Parathyroid adenoma (tissue), 2 donors: ENCODE results near the gene SLC15A1.

Source experiments
- H2AFZ ChIP-seq: fragments of 300-600 bp; sonication (generic); one replicate; pipeline ENCODE4 v1.7.0; 2017; ENCODE audit warnings: antibody characterized with exemption, mild to moderate bottlenecking
- H3K27ac ChIP-seq: fragments of 300-600 bp; sonication (generic); one replicate; pipeline ENCODE4 v1.7.0; 2017
- H3K27me3 ChIP-seq: fragments of 300-600 bp; sonication (generic); one replicate; pipeline ENCODE4 v1.7.0; 2017; ENCODE audit warnings: low read length; ENCODE audit not compliant: control insufficient read depth, insufficient read depth
- H3K36me3 ChIP-seq: fragments of 300-600 bp; sonication (generic); one replicate; pipeline ENCODE4 v1.7.0; 2017; ENCODE audit warnings: low read length; ENCODE audit not compliant: control insufficient read depth, insufficient read depth
- H3K4me1 ChIP-seq: fragments of 300-600 bp; sonication (generic); one replicate; pipeline ENCODE4 v1.7.0; 2017; ENCODE audit warnings: control low read depth
- H3K4me2 ChIP-seq: fragments of 300-600 bp; sonication (generic); one replicate; pipeline ENCODE4 v1.7.0; 2017; ENCODE audit warnings: low read length
- H3K4me3 ChIP-seq: fragments of 300-600 bp; sonication (generic); one replicate; pipeline ENCODE4 v1.7.0; 2017; ENCODE audit warnings: low read depth, low read length
- H3K79me2 ChIP-seq: fragments of 300-600 bp; sonication (generic); one replicate; pipeline ENCODE4 v1.7.0; 2017; ENCODE audit warnings: control low read depth
- H3K9ac ChIP-seq: fragments of 300-600 bp; sonication (generic); one replicate; pipeline ENCODE4 v1.7.0; 2017; ENCODE audit warnings: mild to moderate bottlenecking
- H3K9me3 ChIP-seq: fragments of 300-600 bp; sonication (generic); one replicate; pipeline ENCODE4 v1.7.0; 2017; ENCODE audit warnings: low read length; ENCODE audit not compliant: control insufficient read depth
- CTCF ChIP-seq: fragments of 300-600 bp; sonication (generic); IDR thresholded peaks from one replicate; pipeline ENCODE4 v1.7.0; 2017; ENCODE audit warnings: antibody characterized with exemption, mild to moderate bottlenecking
- donor health status: primary hyperparathyroidism.

SLC15A1 gene

DNA sequence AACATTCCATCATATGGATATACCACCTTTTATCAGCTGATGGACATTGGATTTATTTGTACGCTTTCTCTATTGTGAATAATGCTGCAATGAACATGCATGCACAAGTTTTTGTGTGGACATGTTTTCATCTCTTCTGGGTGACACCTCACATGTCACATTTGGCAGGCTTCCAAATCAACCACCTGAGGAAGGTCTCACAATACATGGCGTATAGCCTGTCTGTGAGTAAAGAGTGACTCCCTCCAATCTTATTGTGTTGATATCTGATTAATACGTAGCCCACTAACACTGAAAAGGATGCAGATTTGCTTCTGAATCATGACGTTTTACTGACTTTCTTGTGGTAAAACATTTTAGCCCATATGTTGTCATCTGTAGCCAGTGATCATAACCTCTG, 61.1 kb downstream of the SLC15A1 start:
- Histone ChIP-seq H3K4me3 (no peak overlapping the region), H3K4me2 (no peak overlapping the region), H3K27me3 (no peaks in the 10 kb centered on the region), H3K36me3 (no peaks in the 10 kb centered on the region), H3K27ac (no peak overlapping the region), H3K79me2 (no peaks in the 10 kb centered on the region), H2AFZ (no peak overlapping the region), H3K4me1 (peaks cover 15% of the 10 kb centered on the region), H3K9ac (no peak overlapping the region), H3K9me3 (no peaks in the 10 kb centered on the region)
- TF ChIP-seq CTCF: no peak

DNA sequence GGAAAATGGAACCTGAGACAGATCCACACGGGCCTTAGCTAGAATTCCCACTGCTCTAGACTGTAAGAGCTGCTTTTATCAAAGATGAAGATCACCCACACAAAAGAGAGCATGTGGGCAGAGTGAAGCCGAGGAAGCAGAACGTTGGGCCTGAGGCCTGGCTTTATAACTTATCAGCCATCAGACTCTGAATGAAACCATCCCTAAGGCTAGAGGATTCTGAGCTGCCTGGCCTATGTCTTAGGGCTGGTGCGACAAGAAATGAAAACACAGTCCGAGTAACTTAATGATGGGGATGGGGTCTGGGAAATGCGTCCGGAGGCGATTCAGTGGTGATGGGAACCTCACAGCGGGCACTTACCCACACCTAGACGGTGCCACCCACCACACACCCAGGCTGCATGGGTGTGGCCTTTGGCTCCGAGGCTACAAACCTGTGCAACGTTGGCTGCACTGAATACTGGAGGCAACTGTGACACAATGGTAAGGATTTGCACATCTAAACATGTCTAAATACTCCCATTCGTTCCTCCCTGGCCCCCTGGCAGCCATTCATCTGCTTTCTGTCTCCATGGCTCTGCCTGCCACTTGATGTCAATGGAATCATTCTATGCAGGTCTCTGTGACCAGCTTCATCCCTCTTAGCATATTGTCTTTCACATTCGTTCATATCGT, 62.0 kb downstream of the SLC15A1 start:
- Histone ChIP-seq H3K27me3 (no peaks in the 10 kb centered on the region), H3K27ac (peak overlapping the region; percentile 63), H3K79me2 (no peaks in the 10 kb centered on the region), H3K4me3 (no peak overlapping the region), H2AFZ (peak overlapping the region; percentile 41), H3K9ac (no peak overlapping the region), H3K4me2 (no peak overlapping the region), H3K36me3 (no peaks in the 10 kb centered on the region), H3K9me3 (no peaks in the 10 kb centered on the region), H3K4me1 (peaks cover 18% of the 10 kb centered on the region)
- TF ChIP-seq CTCF: no peak

DNA sequence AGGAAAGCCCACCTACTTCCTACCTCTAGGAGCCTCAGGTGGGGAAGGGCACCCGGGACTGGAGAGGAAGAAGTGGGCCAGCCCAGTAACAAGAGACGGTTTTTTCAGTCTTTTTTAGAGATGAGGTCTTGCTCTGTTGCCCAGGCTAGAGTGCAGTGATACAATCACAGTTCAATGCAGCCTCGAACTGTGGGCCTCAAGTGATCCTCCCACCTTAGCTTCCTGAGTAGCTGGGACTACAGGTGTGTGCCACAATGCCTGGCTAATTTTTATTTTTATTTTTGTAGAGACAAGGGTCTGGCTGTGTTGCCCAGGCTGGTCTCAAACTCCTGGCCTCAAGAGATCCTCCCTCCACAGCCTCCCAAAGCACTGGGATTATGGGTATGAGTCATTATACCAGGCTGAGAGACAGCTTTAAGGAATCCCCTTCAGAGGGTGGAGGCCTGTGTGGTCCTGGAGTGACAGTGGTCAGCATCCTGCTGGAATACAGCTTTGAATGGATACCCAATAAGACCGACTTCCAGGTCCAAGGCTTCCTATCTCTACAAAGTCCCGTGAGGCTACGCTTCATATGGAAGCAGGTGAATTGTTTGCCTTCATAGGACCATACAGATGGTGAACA, 63.0 kb downstream of the SLC15A1 start:
- Histone ChIP-seq H3K27me3 (no peaks in the 10 kb centered on the region), H3K36me3 (no peaks in the 10 kb centered on the region), H3K79me2 (no peaks in the 10 kb centered on the region), H3K4me3 (no peak overlapping the region), H3K27ac (peak overlapping the region; percentile 63), H3K9me3 (no peaks in the 10 kb centered on the region), H3K4me2 (no peak overlapping the region), H2AFZ (no peak overlapping the region), H3K9ac (no peak overlapping the region), H3K4me1 (peaks cover 24% of the 10 kb centered on the region)
- TF ChIP-seq CTCF: no peak

DNA sequence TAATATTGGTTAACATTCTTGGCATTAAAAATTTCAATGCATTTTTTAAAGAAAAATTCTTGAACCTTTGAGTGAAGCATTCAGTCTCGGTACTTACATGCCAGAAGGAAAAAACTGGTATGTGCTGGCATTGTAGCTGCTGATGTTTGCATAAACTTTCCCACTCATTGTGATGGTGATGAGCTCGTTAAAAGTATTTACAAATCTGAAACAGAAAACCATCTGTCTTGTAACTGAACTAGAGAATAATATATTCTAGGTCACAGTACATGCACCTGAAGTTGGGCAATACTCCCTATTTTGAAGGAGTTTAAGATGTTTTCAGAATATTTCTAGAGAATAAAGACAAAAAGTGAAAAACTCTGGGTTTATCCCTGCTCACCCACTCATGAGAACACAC, 64.1 kb downstream of the SLC15A1 start:
- H3K4me3 ChIP-seq: no peak overlapping the region
- H3K4me1 ChIP-seq: peaks cover 24% of the 10 kb centered on the region
- H3K36me3 ChIP-seq: no peaks in the 10 kb centered on the region
- no peak overlapping the region for H3K27ac ChIP-seq
- no peaks in the 10 kb centered on the region for H3K27me3 ChIP-seq
- no peaks in the 10 kb centered on the region for H3K9me3 ChIP-seq
- no peaks in the 10 kb centered on the region for H3K79me2 ChIP-seq
- peak overlapping the region; percentile 4 for H3K4me2 ChIP-seq
- no peak overlapping the region for H2AFZ ChIP-seq
- no peak overlapping the region for H3K9ac ChIP-seq
- no peak for TF ChIP-seq CTCF

- Histone ChIP-seq H2AFZ (no peak overlapping the region), H3K36me3 (no peaks in the 10 kb centered on the region), H3K4me1 (peaks cover 24% of the 10 kb centered on the region), H3K27ac (no peak overlapping the region), H3K9me3 (no peaks in the 10 kb centered on the region), H3K9ac (no peak overlapping the region), H3K4me3 (no peak overlapping the region), H3K79me2 (no peaks in the 10 kb centered on the region), H3K27me3 (no peaks in the 10 kb centered on the region), H3K4me2 (no peak overlapping the region)
- no peak for TF ChIP-seq CTCF
Observed at GRCh38 chr13:98687319-98687718, 65.2 kb downstream of the SLC15A1 start.
